Left ventricle myocardium inferior (tissue), 1 donor: Measurements from ENCODE around the gene ELP1. TPM values are rescaled to one million over a fixed set of nuclear protein-coding genes. Genes with fewer than 3 reads are reported as not detected.
"Not testable (repeated sequence)": the region's sequence is repeated elsewhere in the genome, so short reads cannot be mapped to it uniquely, and the experiment has no call there.

Experiments
- DNase-seq: peaks from one replicate; pipeline ENCODE4 v3.0.0-alpha.2; 2020
- H3K27ac ChIP-seq: fragments of 200-600 bp; replicated peaks from 2 replicates; pipeline ENCODE4 v1.8.0; 2021
- H3K27me3 ChIP-seq: fragments of 200-600 bp; 2 replicates; pipeline ENCODE4 v1.8.0; 2021; ENCODE audit warnings: low read depth
- H3K36me3 ChIP-seq: fragments of 200-600 bp; 2 replicates; pipeline ENCODE4 v1.8.0; 2021
- H3K4me1 ChIP-seq: fragments of 200-600 bp; 2 replicates; pipeline ENCODE4 v1.8.0; 2021
- H3K4me3 ChIP-seq: fragments of 200-600 bp; 2 replicates; pipeline ENCODE4 v1.8.0; 2021; ENCODE audit warnings: mild to moderate bottlenecking, moderate library complexity
- H3K9me3 ChIP-seq: fragments of 200-600 bp; replicated peaks from 2 replicates; pipeline ENCODE4 v1.8.0; 2021
- CTCF ChIP-seq: fragments of 200-600 bp; IDR thresholded peaks from 2 replicates; pipeline ENCODE4 v1.8.0; 2021; ENCODE audit warnings: antibody characterized with exemption, mild to moderate bottlenecking, borderline replicate concordance
- intact Hi-C: fragments of 100-400 bp; cut with micrococcal nuclease; formaldehyde crosslinking; loops from one replicate; pipeline ENCODE4 v1.11.0; 2022
- total RNA-seq: library from RNA; stranded (reverse); fragmentation: NEBNext Ultra II Directional; extraction: Animal tissue kit (Norgen Biotek cat#: 25700); gene quantifications from one replicate; pipeline ENCODE4 v1.2.1, GENCODE V29; 2021
- donor health status: DM: no; HTN: yes; CAD: no; lungs with severe emphysema.

The ELP1 gene
- total RNA-seq, 1 donor from 2014 or later, result 21.4 TPM

DNA sequence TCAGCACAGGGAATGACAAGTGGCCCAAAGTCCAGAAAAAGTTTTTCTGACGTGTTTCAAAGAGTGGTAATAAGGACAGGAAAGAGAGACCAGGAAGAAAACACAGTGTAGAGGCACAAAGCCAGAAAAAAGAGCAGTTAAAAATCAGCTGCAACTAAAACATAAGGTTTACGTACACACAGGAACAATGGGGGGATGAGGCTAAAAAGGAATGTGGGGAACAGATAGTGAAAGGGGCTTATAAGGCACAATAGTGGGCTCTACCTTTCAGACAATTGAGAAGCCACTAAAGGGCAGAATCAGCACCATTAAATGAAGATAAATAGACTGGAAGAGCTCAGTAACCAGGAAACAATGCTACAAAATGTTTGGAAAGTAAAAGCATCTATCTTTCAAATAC is 5.5 kb downstream of the ELP1 start:
- DNase-seq, result no peak
- peaks cover 74% of the 10 kb centered on the region for H3K36me3 ChIP-seq
- intact Hi-C loops, result no loop called here
- no peaks in the 10 kb centered on the region for H3K27me3 ChIP-seq
- H3K4me1 ChIP-seq, result peaks cover 22% of the 10 kb centered on the region
- no peak for TF ChIP-seq CTCF
- H3K4me3 ChIP-seq, result no peak overlapping the region
- H3K9me3 ChIP-seq, result no peaks in the 10 kb centered on the region
- no peak overlapping the region for H3K27ac ChIP-seq

DNA sequence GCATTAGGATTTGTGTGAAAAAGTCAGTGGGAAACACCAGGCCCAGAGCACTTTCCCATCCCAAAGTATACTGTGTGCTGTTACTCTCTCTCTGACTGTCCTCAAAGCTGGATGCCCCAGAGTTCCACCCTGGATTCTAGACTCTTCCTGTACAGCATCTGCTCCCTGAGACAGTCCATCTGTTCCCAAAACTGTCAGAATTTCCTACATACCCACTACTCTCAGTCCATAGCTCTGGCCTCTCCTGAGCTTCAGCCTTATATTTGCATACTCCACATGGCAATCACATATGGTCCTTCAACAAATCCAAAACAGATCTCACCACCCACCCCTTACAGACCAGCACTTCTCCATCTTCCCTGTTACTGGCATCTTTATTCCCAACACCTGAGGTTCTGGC is 9.5 kb downstream of the ELP1 start:
- H3K4me1 ChIP-seq, result no peaks in the 10 kb centered on the region
- H3K4me3 ChIP-seq, result no peak overlapping the region
- no peak for TF ChIP-seq CTCF
- DNase-seq, result no peak
- peaks cover 99% of the 10 kb centered on the region for H3K36me3 ChIP-seq
- no peak overlapping the region for H3K27ac ChIP-seq
- no peaks in the 10 kb centered on the region for H3K27me3 ChIP-seq
- no peaks in the 10 kb centered on the region for H3K9me3 ChIP-seq
- intact Hi-C loops, result no loop called here

DNA sequence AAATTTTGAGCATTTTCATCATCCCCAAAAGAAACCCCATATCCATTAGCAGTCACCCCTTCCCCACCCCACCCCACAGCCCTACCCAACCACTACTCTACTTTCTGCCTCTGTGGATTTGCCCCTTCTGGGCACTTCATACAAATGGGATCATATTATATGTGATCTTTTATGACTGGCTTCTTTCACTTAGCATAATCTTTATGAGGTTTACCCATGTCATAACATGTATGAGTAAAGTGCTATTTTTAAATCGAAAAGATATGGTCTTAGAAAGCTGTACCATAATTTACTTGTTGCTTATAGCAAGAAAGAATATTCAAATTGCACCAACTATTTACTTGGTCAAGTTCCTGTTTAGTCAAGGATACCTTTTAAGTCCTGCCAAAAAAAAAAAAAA is 12.7 kb downstream of the ELP1 start:
- Histone ChIP-seq H3K4me1 (no peaks in the 10 kb centered on the region), H3K27me3 (no peaks in the 10 kb centered on the region), H3K36me3 (peaks cover 90% of the 10 kb centered on the region), H3K9me3 (no peaks in the 10 kb centered on the region), H3K27ac (no peak overlapping the region), H3K4me3 (no peak overlapping the region)
- no peak for TF ChIP-seq CTCF
- DNase-seq, result no peak
- intact Hi-C loops, result no loop called here

- peaks cover 90% of the 10 kb centered on the region for H3K36me3 ChIP-seq
- intact Hi-C loops, H3K4me1 ChIP-seq, H3K27me3 ChIP-seq, H3K27ac ChIP-seq, DNase-seq, H3K4me3 ChIP-seq, H3K9me3 ChIP-seq: not testable (repeated sequence)
Observed at GRCh38 chr9:108920401-108920800, 13.5 kb downstream of the ELP1 start.

- no peaks in the 10 kb centered on the region for H3K4me1 ChIP-seq
- no peak overlapping the region for H3K27ac ChIP-seq
- DNase-seq, result no peak
- peaks cover 90% of the 10 kb centered on the region for H3K36me3 ChIP-seq
- no peak overlapping the region for H3K4me3 ChIP-seq
- H3K9me3 ChIP-seq, result no peaks in the 10 kb centered on the region
- TF ChIP-seq CTCF, result no peak
- H3K27me3 ChIP-seq, result no peaks in the 10 kb centered on the region
- intact Hi-C loops, result no loop called here
Observed at GRCh38 chr9:108919517-108919916, 14.4 kb downstream of the ELP1 start.

- intact Hi-C loops, result no loop called here
- peaks cover 91% of the 10 kb centered on the region for H3K36me3 ChIP-seq
- DNase-seq, result no peak
Observed at GRCh38 chr9:108913391-108913790, 20.5 kb downstream of the ELP1 start.

More at GRCh38 chr9:108913391-108913790, 20.5 kb downstream of the ELP1 start:
- Histone ChIP-seq H3K4me3 (no peak overlapping the region), H3K27ac (no peak overlapping the region), H3K4me1 (no peaks in the 10 kb centered on the region), H3K9me3 (no peaks in the 10 kb centered on the region), H3K27me3 (no peaks in the 10 kb centered on the region)
- TF ChIP-seq CTCF, result no peak
